ENCODE data around the gene INPP5D.

- TF ChIP-seq, protein P1, sequence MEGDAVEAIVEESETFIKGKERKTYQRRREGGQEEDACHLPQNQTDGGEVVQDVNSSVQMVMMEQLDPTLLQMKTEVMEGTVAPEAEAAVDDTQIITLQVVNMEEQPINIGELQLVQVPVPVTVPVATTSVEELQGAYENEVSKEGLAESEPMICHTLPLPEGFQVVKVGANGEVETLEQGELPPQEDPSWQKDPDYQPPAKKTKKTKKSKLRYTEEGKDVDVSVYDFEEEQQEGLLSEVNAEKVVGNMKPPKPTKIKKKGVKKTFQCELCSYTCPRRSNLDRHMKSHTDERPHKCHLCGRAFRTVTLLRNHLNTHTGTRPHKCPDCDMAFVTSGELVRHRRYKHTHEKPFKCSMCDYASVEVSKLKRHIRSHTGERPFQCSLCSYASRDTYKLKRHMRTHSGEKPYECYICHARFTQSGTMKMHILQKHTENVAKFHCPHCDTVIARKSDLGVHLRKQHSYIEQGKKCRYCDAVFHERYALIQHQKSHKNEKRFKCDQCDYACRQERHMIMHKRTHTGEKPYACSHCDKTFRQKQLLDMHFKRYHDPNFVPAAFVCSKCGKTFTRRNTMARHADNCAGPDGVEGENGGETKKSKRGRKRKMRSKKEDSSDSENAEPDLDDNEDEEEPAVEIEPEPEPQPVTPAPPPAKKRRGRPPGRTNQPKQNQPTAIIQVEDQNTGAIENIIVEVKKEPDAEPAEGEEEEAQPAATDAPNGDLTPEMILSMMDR (IDR thresholded peaks at IDR 0.05) = no peak
- TF ChIP-seq POLR2A (IDR thresholded peaks at IDR 0.05) = no peak
- no peak for TF ChIP-seq POLR2AphosphoS5 (IDR thresholded peaks at IDR 0.05)
Measured at GRCh38 chr2:233140077-233140585, 80.0 kb downstream of the INPP5D start.
